Hematopoietic multipotent progenitor cell treated with erythropoietin and hydrocortisone succinate and interleukin-3 and kit ligand, for 15 days (in vitro differentiated cells): ENCODE results near the gene RTTN.
"Not testable (repeated sequence)": the region's sequence is repeated elsewhere in the genome, so short reads cannot be mapped to it uniquely, and the experiment has no call there.

Source experiments
- DNase-seq: peaks from one replicate; pipeline ENCODE4 v3.0.0-alpha.2; 2015; ENCODE audit warnings: low spot score

The RTTN gene

GRCh38 chr18:69975294-69975693 is 230.2 kb downstream of the RTTN start:
- DNase-seq = not testable (repeated sequence)

- DNase-seq = no peak
Observed at GRCh38 chr18:69974365-69974764, 231.1 kb downstream of the RTTN start.

- no peak for DNase-seq
Observed at GRCh38 chr18:69969491-69969890, 236.0 kb downstream of the RTTN start.

GRCh38 chr18:69968039-69968438 is 237.4 kb downstream of the RTTN start:
- DNase-seq = no peak

- DNase-seq = no peak
Observed at GRCh38 chr18:69963196-69963595, 242.3 kb downstream of the RTTN start.

- DNase-seq = no peak
Observed at GRCh38 chr18:69961718-69962117, 243.8 kb downstream of the RTTN start.

- no peak for DNase-seq
Observed at GRCh38 chr18:69958422-69958821, 247.1 kb downstream of the RTTN start.

GRCh38 chr18:69957747-69958146 is 247.7 kb downstream of the RTTN start:
- DNase-seq = no peak

GRCh38 chr18:69956665-69957620 is 248.5 kb downstream of the RTTN start:
- DNase-seq = no peak

GRCh38 chr18:69956057-69956456 is 249.4 kb downstream of the RTTN start:
- DNase-seq = no peak

- no peak for DNase-seq
Observed at GRCh38 chr18:69954719-69955480, 250.6 kb downstream of the RTTN start.

GRCh38 chr18:69953191-69953590 is 252.3 kb downstream of the RTTN start:
- no peak for DNase-seq
